HG03066 (cell line): ENCODE data around the gene ZNF764.
"Not testable (repeated sequence)": the region's sequence is repeated elsewhere in the genome, so short reads cannot be mapped to it uniquely, and the experiment has no call there.

Experiments used
- ATAC-seq: cut with Tn5 transposase; IDR thresholded peaks from one replicate; pipeline ENCODE4 v1.9.1; 2021; ENCODE audit warnings: low read depth; ENCODE audit not compliant: unreplicated experiment

Gene ZNF764

DNA sequence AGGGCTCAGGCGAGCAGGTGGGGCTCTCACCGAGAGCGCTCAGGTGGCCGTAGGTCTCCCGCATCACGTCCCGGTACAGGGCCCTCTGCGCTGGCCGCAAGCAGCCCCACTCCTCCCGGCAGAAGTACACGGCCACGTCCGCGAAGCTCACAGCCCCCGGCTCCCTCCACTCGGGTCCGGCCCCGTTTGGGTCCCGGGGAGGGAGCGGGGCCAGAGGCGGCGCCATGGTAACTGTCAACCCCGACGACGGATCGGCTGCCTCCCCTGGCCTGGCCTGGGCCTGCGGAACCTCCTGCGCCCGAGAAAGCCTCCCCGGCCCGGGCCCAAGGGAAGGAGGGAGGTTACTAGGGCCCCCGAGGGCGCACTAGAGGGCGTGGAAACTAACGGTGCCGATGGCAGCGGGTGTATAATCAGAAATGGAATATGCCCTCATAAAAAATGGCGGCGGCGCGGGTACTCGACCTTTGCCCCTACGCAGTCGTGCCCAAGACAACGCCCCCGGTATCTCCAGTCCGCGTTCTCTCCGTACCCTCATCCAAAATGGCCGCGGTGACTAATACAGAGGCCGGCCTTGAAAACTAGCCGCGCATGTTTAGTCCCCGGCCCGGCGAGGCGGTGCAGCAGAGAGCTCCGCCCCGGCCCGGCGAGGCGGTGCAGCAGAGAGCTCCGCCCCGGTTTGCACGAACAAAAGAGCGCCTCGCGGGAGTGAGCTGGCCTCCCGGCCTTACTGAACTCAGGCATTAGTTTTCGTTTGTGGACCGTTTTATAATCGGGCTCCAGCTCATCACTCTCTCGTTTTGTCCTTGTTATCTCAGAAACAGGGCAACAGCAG is at the start of gene ZNF764:
TSS of gene ZNF764 (minus strand) at position 418 of the 832 bp plus-strand sequence. CDS start at position 226, 192 bp downstream.
- peak; percentile 84 for ATAC-seq

GRCh38 chr16:30606004-30606403 is 47.8 kb upstream of the ZNF764 start:
- ATAC-seq, result no peak

- ATAC-seq, result no peak
Measured at GRCh38 chr16:30605158-30605557, 47.0 kb upstream of the ZNF764 start.

DNA sequence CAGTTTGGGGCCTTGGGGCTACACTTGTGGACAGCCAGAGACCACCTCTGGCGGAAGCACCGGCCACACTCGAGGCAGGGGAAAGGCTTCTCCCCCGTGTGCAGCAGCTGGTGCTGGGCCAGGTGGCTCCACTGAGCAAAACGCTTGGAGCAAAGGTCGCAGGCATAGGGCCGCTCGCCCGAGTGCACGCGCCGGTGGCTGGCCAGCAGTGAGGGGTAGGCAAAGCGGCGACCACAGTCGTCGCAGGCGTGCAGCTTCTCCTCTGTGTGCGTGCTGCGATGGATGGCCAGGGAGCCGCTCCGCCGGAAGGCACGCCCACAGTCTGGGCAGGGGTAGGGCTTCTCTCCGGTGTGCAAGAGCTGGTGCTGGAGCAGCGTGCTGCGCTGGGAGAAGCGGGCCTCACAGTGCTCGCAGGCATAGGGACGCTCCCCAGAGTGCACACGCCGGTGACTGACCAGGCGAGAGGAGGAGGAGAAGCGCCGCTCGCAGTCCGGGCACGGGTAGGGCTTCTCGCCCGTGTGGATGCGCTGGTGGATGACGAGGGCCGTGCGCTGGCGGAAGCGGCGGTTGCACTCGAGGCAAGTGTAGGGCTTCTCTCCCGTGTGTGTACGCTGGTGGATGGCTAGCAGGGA is 46.3 kb upstream of the ZNF764 start:
- no peak for ATAC-seq

DNA sequence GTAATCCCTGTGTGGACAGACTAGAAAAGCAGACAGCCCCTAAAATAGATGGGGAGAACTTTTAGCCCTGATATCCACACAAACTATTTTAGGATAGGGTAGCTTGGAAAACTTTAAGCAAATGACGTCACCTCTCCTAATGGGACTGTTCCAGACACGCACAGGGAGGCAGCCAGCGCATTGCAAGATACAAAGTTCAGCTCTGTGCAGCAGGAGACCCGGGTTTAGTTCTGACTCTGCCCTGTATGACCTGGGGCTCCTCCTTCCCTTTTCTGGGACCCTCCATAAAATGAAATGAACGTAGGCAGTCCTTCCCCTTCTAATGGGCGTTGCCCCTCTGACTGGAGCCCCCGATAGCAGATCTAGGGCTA is 45.8 kb upstream of the ZNF764 start:
- no peak for ATAC-seq

GRCh38 chr16:30602616-30603277 is 44.6 kb upstream of the ZNF764 start:
- ATAC-seq, result no peak

GRCh38 chr16:30601966-30602365 is 43.8 kb upstream of the ZNF764 start:
- ATAC-seq, result no peak

DNA sequence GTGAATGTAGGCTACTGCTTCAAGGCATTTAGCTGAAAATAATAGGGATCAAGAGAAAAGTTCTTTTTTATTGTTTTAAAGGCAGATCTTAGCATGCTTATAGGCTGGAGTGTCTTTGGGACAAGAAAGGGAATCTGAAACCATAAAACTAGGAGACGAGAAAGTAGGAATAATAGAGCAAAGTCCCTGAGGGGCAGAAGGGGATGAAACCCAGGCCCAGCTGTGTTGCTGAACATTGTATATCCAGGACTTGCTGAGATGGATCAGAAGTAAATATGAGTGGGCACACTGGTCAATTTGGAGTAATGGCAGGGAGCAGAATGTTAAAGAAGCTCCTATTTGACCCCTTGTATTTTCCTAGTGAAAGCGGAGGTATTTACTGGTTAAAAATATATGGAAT is 42.8 kb upstream of the ZNF764 start:
- no peak for ATAC-seq

GRCh38 chr16:30600215-30600614 is 42.0 kb upstream of the ZNF764 start:
- no peak for ATAC-seq

DNA sequence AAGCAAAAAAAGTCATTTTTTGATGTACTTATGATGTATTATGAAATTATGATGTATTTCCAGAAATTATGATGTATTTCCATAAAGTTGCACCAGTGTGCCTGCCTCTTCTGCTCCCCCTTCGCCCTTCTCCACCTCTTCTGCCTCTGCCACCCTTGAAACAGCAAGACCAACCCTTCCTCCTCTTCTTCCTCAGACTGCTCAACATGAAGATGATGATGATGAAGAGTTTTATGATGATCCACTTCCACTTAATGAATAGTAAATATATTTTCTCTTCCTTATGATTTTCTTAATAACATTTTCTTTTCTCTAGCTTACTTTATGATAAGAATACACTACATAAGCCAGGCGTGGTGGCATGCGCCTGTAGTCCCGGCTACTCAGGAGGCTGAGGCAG is 34.7 kb upstream of the ZNF764 start:
- no peak for ATAC-seq

DNA sequence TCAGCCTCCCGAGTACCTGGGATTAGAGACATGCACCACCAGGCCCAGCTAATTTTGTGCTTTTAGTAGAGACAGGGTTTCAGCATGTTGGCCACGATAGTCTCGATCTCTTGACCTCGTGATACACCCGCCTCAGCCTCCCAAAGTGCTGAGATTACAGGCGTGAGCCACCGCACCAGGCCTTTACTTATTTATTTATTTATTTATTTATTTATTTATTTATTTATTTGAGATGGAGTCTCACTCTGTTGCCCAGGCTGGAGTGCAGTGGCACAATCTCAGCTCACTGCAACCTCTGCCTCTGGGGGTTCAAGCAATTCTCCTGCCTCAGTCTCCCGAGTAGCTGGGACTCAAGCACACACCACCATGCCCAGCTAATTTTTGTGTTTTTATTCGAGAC is 32.7 kb upstream of the ZNF764 start:
- ATAC-seq, result not testable (repeated sequence)

- ATAC-seq, result not testable (repeated sequence)
Measured at GRCh38 chr16:30589582-30589981, 31.4 kb upstream of the ZNF764 start.

- ATAC-seq, result no peak
Measured at GRCh38 chr16:30588651-30589050, 30.5 kb upstream of the ZNF764 start.

GRCh38 chr16:30585400-30586191 is 27.4 kb upstream of the ZNF764 start, which contains the start of gene ZNF785:
Gene ZNF785 (minus strand): TSS chr16:30585697. CDS start chr16:30585611, 86 bp downstream.
- peak; percentile 94 for ATAC-seq

DNA sequence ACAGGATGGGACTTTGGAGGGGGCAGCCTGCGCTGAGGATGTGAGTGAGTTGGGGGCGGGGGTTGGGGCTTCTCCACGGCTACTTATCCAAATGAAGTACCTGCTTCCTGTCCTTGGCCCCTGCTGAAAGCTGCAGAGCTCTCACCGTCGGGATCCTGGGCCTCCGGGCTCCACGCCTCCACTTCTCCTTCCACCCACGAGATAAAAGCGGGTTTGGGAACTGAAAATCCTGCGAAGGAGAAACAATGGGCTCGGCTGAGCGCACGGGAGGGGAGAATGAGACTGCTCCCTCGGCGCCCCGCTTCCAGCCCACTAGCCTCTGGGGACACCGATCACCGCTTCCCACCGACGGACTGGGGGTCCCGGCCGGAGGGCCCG is 26.8 kb upstream of the ZNF764 start:
- ATAC-seq, result no peak

- no peak for ATAC-seq
Measured at GRCh38 chr16:30582611-30583340, 24.6 kb upstream of the ZNF764 start.

GRCh38 chr16:30581457-30581856 is 23.3 kb upstream of the ZNF764 start:
- no peak for ATAC-seq

DNA sequence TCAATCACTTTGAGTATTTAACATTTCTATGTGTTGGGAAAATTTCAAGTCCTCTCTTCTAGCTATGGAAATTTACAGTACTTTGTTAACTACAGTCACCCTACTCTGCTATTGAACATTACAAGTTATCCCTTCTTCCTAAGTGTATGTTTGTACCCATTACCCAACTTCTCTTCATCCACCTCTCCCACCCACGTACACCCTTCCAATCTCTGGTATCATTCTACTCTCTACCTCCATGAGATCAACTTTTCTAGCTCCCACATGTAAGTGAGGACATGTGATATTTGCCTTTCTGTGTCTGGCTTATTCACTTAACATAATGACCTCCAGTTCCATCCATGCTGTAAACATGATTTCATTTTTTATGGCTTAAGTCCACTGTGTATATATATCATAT is 16.5 kb upstream of the ZNF764 start:
- ATAC-seq, result no peak

DNA sequence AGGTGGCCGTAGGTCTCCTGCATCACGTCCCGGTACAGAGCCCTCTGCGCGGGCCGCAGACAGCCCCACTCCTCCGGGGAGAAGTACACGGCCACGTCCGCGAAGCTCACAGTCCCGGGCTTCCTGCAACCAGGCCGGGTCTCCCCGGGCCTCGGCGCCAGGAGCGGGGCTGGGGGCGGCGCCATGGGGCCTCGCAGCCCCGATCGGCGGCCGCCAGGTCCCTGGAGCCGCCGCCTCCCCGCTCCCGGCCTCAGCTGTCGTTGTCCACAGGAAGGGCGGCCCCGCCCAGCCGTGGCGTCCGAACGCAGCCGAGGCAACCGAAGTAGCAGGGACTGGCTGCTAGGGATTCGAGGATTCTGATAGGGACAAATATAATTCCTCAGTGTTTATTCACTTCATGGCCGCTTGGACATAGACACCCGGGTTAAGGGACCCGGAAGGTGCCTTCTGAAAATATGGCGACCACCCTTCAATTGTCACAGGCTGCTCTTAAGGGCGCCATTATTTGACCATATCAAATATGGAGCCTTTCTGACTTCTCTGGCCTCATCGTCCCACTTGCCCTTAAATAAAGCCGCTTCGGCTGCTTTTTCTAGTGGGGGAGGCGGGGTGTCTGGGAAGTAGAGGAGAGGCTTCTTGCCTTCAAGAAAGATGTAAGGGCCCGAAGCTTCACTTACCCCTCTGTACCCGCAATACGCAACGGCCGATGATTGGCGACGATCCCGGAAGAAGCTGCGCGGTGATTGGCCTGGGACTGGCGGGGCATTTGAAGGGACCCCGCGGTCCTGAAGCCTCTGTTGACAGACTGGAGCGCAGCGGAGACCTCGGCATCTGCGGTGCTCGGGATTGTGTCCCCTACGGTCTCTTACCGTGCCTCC is 13.5 kb upstream of the ZNF764 start, which contains the start of gene ZNF688:
TSS of gene ZNF688 (minus strand) at position 270 of the 878 bp plus-strand sequence. CDS start at position 185, 85 bp downstream.
- peak; percentile 70 for ATAC-seq
